AML-193 (cell line): ENCODE results near the gene SMURF2.

ENCODE experiments used
- DNase-seq, 2 experiments: peaks; one replicate each; lab custom pipeline; 2025; lab: John Stamatoyannopoulos, UW

SMURF2 gene

GRCh38 chr17:64537488-64537887 is 124.6 kb downstream of the SMURF2 start:
- DNase-seq, result no peak

- no peak for DNase-seq
These were observed 125.2 kb downstream of the SMURF2 start for GRCh38 chr17:64536913-64537312.

GRCh38 chr17:64535357-64535756 is 126.8 kb downstream of the SMURF2 start:
- no peak for DNase-seq

GRCh38 chr17:64534187-64534586 is 127.9 kb downstream of the SMURF2 start:
- peak; percentile 28 to 46 for DNase-seq

GRCh38 chr17:64533784-64534183 is 128.3 kb downstream of the SMURF2 start:
- DNase-seq, result no peak

GRCh38 chr17:64532409-64532808 is 129.7 kb downstream of the SMURF2 start:
- no peak for DNase-seq

GRCh38 chr17:64531955-64532371 is 130.1 kb downstream of the SMURF2 start:
- no peak for DNase-seq

- DNase-seq, result no peak
These were observed 132.9 kb downstream of the SMURF2 start for GRCh38 chr17:64529221-64529620.

- DNase-seq, result no peak
These were observed 134.2 kb downstream of the SMURF2 start for GRCh38 chr17:64527914-64528313.

- no peak for DNase-seq
These were observed 141.7 kb downstream of the SMURF2 start for GRCh38 chr17:64520359-64520758.

GRCh38 chr17:64519601-64520000 is 142.5 kb downstream of the SMURF2 start:
- DNase-seq, result no peak

- no peak for DNase-seq
These were observed 146.3 kb downstream of the SMURF2 start for GRCh38 chr17:64515829-64516228.

GRCh38 chr17:64515419-64515818 is 146.7 kb downstream of the SMURF2 start:
- no peak for DNase-seq

- no peak for DNase-seq
These were observed 152.9 kb downstream of the SMURF2 start for GRCh38 chr17:64509179-64509578.

- DNase-seq, result no peak
These were observed 153.4 kb downstream of the SMURF2 start for GRCh38 chr17:64508683-64509082.

GRCh38 chr17:64507413-64507782 is 154.7 kb downstream of the SMURF2 start:
- peak; percentile 73 to 81 for DNase-seq

GRCh38 chr17:64506576-64507412 is 155.3 kb downstream of the SMURF2 start, which contains the start of gene CEP95:
TSS of gene CEP95 (plus strand) at chr17:64506977. CDS start at chr17:64507098, 121 bp downstream.
- peak; percentile 98 to 99 for DNase-seq

GRCh38 chr17:64506201-64506575 is 155.9 kb downstream of the SMURF2 start, which contains the start of gene DDX5:
TSS of gene DDX5 (minus strand) at chr17:64506289. CDS start at chr17:64506119, 170 bp downstream.
- peak; percentile 98 to 99 for DNase-seq

- DNase-seq, result peak; percentile 93
These were observed 156.5 kb downstream of the SMURF2 start for GRCh38 chr17:64505340-64506200.

- no peak for DNase-seq
These were observed 157.3 kb downstream of the SMURF2 start for GRCh38 chr17:64504769-64505339.

- DNase-seq, result no peak
These were observed 158.0 kb downstream of the SMURF2 start for GRCh38 chr17:64503821-64504768.
